Osteoblast (primary cell): ENCODE data around the gene STIM2. TPM values are rescaled to one million over a fixed set of nuclear protein-coding genes. Genes with fewer than 3 reads are reported as not detected.

Experiments
- DNase-seq: peaks from one replicate; pipeline ENCODE4 v3.0.0; 2011; ENCODE audit warnings: low spot score, mixed read lengths; ENCODE audit not compliant: insufficient read length; ENCODE audit errors: missing footprints
- H2AFZ ChIP-seq: 2 replicates; pipeline ENCODE4 v1.6.0; 2011; ENCODE audit warnings: mild to moderate bottlenecking, low read length
- H3K27ac ChIP-seq: 2 replicates; pipeline ENCODE4 v1.5.1; 2011; ENCODE audit warnings: mild to moderate bottlenecking, low read depth, low read length, moderate library complexity
- H3K27me3 ChIP-seq: 2 replicates; pipeline ENCODE4 v1.6.0; 2012; ENCODE audit warnings: mild to moderate bottlenecking, control low read depth, inconsistent platforms, low read length, moderate library complexity; ENCODE audit not compliant: insufficient read depth
- H3K36me3 ChIP-seq: 2 replicates; pipeline ENCODE4 v1.5.1; 2011; ENCODE audit warnings: mild to moderate bottlenecking, low read length, control low read depth, moderate library complexity; ENCODE audit not compliant: insufficient read depth
- H3K4me1 ChIP-seq: 2 replicates; pipeline ENCODE4 v1.5.1; 2011; ENCODE audit warnings: mild to moderate bottlenecking, low read length, control low read depth, moderate library complexity; ENCODE audit not compliant: insufficient read depth
- H3K4me2 ChIP-seq: 2 replicates; pipeline ENCODE4 v1.6.0; 2011; ENCODE audit warnings: mild to moderate bottlenecking, low read length; ENCODE audit not compliant: insufficient read depth
- H3K4me3 ChIP-seq: fragments of 200-600 bp; sonication (generic); 3 replicates; pipeline ENCODE4 v1.5.1; 2012; ENCODE audit warnings: mild to moderate bottlenecking, low read length, inconsistent platforms; ENCODE audit not compliant: insufficient read depth
- H3K79me2 ChIP-seq: 2 replicates; pipeline ENCODE4 v1.6.0; 2012; ENCODE audit warnings: mild to moderate bottlenecking, low read length, control low read depth, inconsistent platforms; ENCODE audit not compliant: insufficient read depth
- H3K9me3 ChIP-seq: 2 replicates; pipeline ENCODE4 v1.5.1; 2011; ENCODE audit warnings: low read depth, low read length, control low read depth
- H4K20me1 ChIP-seq: 2 replicates; pipeline ENCODE4 v1.6.0; 2012; ENCODE audit warnings: mild to moderate bottlenecking, low read length, control low read depth; ENCODE audit not compliant: insufficient read depth
- CTCF ChIP-seq: IDR thresholded peaks from 2 replicates; pipeline ENCODE4 v1.5.1; 2011; ENCODE audit warnings: mild to moderate bottlenecking, low read depth, low read length, moderate library complexity; ENCODE audit errors: extremely low read depth
- total RNA-seq: library from RNA; depleted of rRNA; stranded (reverse); fragments of >200 nt; gene quantifications from 2 replicates; pipeline ENCODE4 v1.2.3, GENCODE V29; 2012

Gene STIM2
- total RNA-seq, 1 donor = 14.8 TPM

- Histone ChIP-seq H4K20me1 (no peaks in the 10 kb centered on the region), H3K9me3 (no peaks in the 10 kb centered on the region), H3K36me3 (no peaks in the 10 kb centered on the region), H2AFZ (no peak overlapping the region), H3K4me1 (no peaks in the 10 kb centered on the region), H3K27ac (no peak overlapping the region), H3K27me3 (no peaks in the 10 kb centered on the region), H3K4me3 (no peak overlapping the region), H3K79me2 (no peaks in the 10 kb centered on the region), H3K4me2 (no peak overlapping the region)
- no peak for DNase-seq
- TF ChIP-seq CTCF = no peak
These were observed 205.9 kb downstream of the STIM2 start for GRCh38 chr4:27066591-27066990.

GRCh38 chr4:27068151-27068867 lies 207.7 kb downstream of the STIM2 start:
- Histone ChIP-seq H3K9me3 (no peaks in the 10 kb centered on the region), H4K20me1 (no peaks in the 10 kb centered on the region), H3K27me3 (no peaks in the 10 kb centered on the region), H3K27ac (no peak overlapping the region), H3K36me3 (no peaks in the 10 kb centered on the region), H3K79me2 (no peaks in the 10 kb centered on the region), H3K4me2 (no peak overlapping the region), H2AFZ (no peak overlapping the region), H3K4me3 (no peak overlapping the region), H3K4me1 (no peaks in the 10 kb centered on the region)
- TF ChIP-seq CTCF = no peak
- DNase-seq = no peak
